ENCODE measurements around the gene LGI2. TPM values are rescaled to one million over a fixed set of nuclear protein-coding genes. Genes with fewer than 3 reads are reported as not detected.
"Not testable (repeated sequence)": the region's sequence is repeated elsewhere in the genome, so short reads cannot be mapped to it uniquely, and the experiment has no call there.

LGI2 gene, protein sequence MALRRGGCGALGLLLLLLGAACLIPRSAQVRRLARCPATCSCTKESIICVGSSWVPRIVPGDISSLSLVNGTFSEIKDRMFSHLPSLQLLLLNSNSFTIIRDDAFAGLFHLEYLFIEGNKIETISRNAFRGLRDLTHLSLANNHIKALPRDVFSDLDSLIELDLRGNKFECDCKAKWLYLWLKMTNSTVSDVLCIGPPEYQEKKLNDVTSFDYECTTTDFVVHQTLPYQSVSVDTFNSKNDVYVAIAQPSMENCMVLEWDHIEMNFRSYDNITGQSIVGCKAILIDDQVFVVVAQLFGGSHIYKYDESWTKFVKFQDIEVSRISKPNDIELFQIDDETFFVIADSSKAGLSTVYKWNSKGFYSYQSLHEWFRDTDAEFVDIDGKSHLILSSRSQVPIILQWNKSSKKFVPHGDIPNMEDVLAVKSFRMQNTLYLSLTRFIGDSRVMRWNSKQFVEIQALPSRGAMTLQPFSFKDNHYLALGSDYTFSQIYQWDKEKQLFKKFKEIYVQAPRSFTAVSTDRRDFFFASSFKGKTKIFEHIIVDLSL
- 26.7 TPM for polyA plus RNA-seq (ENCODE audit: insufficient read length)
- long read RNA-seq, donor 1, full-length matches to known transcripts, result 11 of 11 reads
- long read RNA-seq, donor 1, partial matches to known transcripts, result 0 of 11 reads
- long read RNA-seq, donor 1, other reads (novel, unspliced or antisense), result 0 of 11 reads
- long read RNA-seq, donor 2, full-length matches to known transcripts, result 14 of 14 reads
- long read RNA-seq, donor 2, partial matches to known transcripts, result 0 of 14 reads
- long read RNA-seq, donor 2, other reads (novel, unspliced or antisense), result 0 of 14 reads
- long read RNA-seq, donor 3, full-length matches to known transcripts, result 6 of 6 reads
- long read RNA-seq, donor 3, partial matches to known transcripts, result 0 of 6 reads
- long read RNA-seq, donor 3, other reads (novel, unspliced or antisense), result 0 of 6 reads
- long read RNA-seq, donor 4, result 0 reads
- long read RNA-seq, donor 5, full-length matches to known transcripts, result 15 of 15 reads
- long read RNA-seq, donor 5, partial matches to known transcripts, result 0 of 15 reads
- long read RNA-seq, donor 5, other reads (novel, unspliced or antisense), result 0 of 15 reads
- long read RNA-seq, donor 6, full-length matches to known transcripts, result 6 of 6 reads
- long read RNA-seq, donor 6, partial matches to known transcripts, result 0 of 6 reads
- long read RNA-seq, donor 6, other reads (novel, unspliced or antisense), result 0 of 6 reads
- long read RNA-seq, donor 7, full-length matches to known transcripts, result 15 of 15 reads
- long read RNA-seq, donor 7, partial matches to known transcripts, result 0 of 15 reads
- long read RNA-seq, donor 7, other reads (novel, unspliced or antisense), result 0 of 15 reads
- long read RNA-seq, donor 8, full-length matches to known transcripts, result 7 of 7 reads
- long read RNA-seq, donor 8, partial matches to known transcripts, result 0 of 7 reads
- long read RNA-seq, donor 8, other reads (novel, unspliced or antisense), result 0 of 7 reads

DNA sequence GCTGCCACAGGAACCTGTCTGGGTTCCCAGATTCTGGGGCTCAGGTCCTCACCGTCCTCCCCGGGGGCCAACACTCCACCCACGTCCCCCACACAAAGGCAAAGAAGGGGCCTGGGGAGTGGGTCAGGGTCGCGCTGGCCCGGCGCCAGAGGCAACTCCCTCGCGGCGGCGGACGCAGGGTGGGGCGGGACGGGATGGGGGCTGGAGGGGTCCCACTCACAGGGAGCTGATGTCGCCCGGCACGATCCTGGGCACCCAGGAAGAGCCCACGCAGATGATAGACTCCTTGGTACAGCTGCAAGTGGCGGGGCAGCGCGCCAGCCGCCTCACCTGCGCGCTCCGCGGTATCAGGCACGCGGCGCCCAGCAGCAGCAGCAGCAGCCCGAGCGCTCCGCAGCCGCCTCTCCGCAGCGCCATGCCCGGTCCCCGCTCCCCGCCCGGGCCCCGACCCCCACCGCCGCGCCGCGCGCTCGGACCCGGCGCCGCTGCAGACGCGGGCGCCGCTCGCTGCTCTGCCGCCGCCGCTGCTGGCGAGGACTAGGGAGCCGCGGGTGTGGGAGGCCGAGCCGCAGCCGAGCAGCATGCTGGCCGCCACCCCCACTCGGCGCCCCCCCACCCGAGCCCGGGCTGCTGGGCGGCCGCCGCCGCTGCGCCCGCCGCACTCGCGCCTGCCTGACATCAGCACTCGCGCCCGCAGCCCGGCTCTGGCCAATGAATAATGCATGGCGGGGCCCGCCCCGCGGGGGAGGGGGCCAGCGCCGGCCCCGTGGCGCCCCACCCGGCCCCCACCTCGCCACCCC lies at the start of gene LGI2:
LGI2 (minus strand) TSS at position 670 of the 800 bp plus-strand sequence; CDS start at position 417, 253 bp downstream.
- no peak for DNase-seq

DNA sequence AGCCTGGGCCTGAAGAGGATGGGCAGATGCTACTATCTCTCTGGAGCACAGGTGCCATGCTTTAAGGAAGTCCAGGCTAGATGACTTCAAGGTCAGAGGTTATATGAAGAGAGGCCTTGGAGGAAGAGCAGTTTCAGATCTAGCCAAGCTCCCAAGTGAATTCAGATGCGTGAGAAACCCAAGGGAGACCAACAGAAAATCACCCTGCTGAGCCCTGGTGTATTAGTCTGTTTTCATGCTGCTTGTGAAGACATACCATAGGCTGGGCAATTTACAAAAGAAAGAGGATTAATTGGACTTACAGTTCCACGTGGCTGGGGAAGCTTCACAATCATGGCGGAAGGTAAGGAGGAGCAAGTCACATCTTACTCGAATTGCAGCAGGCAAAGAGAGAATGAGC lies 47.8 kb upstream of the LGI2 start:
- no peak for DNase-seq

DNA sequence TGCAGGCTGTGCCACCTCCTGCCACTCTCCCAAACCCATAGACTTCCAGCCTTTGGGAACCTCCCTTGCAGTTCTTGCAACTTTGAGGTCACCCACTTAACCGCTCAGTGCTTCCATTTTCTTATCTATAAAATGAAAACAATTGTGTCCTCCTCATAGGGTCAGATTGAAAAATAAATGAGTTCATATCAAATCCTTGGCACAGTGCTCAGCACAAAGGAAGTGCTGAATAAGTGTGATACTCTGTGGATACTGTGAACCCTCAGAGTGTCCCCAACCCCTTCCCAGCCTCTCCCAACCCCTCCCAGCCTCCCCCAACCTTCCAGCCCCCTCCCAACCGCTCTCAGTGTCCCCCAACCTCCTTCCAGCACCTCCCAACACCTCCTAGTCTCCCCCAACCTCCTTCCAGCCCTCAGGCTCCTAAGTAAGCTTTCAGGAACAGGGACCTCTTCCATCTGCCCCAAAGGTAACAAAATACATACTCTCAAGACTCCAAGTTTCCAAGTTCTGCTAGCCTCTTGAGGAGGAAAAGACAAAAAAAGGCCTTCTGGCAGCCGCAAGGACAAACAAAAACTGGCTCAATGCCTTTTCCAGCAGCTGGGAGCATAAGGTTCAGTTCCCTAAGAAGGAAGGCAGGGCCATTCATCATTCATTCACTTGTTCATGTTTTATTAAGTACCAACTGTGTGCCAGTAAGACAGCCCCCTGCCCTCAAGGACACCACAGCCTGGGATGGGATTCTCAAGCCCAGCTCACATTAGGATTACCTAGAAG lies 46.1 kb upstream of the LGI2 start:
- no peak for DNase-seq

DNA sequence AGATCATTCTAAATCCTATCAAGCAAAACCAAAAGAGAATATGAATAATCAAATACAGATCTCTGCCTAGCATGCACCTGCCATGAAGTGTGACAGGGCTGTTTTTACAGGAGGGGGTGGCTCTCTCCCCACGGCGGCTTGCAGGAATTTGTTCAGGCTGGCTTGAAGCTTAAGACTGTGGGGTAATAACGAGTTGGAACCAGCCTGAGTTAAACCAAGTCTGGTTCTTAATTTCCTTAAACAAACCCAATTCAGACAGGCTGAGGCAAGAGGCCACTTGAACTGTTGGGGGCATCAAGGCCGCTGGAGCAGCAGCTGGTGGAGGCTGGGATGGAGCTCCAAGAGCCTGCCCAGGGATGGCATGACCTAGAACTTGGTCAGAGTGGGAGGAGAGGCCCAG lies 45.1 kb upstream of the LGI2 start:
- DNase-seq, result no peak

DNA sequence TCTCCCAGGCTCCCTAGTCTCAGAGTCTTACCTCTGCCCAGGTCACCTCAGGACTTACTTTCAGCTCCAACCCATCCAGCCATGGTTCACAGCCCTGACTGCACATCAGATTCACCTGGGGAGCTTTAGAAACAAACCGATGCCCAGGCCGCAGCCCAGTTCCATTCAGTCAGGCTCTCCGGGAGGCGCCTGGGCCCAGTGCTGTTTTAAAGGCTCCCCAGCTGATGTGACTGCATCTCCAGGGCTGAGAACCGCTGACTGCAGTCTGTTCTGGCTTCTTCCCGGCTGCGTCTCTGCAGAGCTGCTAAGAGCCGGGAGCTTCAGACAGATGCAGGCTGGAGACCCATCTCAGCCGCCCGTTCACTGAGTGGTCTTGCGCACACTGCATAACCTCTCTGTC lies 44.4 kb upstream of the LGI2 start:
- no peak for DNase-seq

DNA sequence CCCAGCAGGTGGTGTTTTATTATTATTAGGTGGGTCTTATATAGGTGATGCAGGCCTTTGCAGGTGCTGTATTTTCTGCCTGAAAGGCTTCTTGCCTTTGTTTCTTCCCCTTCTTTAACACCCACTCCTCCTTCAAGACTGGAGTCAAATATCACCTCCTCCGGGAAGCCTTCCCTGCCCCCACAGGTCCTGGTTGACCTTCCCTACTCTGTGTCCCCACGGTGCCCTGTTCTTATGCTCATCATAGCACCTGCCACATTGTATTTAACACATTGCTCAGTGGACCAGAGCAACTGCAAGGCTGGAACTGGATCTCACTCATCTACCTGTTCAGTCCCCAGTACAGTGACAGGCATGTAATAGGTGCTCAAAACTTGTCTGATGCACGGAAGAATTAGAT lies 39.8 kb upstream of the LGI2 start:
- no peak for DNase-seq

DNA sequence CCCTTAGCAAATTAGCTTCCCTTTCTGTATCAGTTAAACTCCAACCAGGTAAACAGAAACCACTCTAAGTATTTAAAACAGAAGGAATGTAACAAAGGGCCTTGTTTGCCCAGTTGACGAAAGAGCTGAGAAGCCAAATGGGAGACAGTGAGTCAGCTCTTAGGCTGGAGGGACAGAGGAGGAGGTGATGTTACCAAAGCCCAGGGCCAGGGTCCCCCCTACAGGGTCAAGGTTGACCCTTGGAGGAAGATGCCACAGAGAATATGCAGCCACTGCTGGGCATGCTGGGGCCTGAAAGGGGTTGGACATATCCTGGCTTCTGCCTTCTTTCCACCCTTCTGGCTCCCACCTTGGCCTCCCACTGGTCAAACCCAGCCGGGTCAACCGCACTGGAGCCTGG lies 38.3 kb upstream of the LGI2 start:
- DNase-seq, result no peak

DNA sequence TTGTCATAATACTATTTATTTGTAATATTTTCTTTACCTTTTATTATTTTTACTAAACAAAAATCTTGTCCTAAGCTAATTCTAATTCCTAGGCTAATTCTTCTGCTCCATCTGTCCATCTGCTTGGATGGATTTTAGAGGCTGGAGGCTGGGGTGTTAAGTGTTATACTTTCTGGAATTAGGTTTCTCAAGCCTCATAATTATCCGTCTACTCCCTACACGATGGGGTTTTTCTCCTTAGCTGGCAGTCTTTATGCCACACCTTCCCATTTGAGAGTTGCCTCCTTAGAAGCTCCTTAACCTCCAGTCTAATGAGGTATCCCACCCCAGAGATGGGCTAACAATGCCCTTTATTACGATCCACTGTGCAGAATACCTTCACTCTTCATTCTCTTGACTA lies 37.6 kb upstream of the LGI2 start:
- no peak for DNase-seq

DNA sequence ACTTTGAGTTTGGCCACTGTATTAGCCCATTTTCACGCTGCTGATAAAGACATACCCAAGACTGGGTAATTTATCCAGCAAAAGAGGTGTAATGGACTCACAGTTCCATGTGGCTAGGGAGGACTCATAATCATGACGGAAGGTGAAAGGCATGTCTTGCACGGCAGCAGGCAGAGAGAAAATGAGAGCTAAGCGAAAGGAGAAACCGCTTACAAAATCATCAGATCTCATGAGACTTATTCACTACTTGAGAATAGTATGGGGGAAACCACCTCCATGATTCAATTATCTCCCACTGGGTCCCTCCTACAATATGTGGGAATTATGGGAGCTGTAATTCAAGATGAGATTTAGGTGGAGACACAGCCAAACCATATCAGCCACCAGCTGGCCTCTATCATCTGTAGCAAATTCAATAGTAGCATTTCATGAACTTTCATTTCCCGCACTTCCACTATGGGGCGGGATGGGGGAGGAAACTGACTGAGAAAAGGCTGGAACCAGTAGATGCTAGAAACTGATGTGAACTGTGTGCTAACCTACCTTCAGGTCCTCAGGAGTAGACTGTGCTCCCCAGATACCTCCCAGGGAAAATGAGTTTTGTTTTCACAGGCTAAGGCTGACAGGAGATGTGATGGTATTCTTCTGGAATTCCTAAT lies 35.3 kb upstream of the LGI2 start:
- no peak for DNase-seq

DNA sequence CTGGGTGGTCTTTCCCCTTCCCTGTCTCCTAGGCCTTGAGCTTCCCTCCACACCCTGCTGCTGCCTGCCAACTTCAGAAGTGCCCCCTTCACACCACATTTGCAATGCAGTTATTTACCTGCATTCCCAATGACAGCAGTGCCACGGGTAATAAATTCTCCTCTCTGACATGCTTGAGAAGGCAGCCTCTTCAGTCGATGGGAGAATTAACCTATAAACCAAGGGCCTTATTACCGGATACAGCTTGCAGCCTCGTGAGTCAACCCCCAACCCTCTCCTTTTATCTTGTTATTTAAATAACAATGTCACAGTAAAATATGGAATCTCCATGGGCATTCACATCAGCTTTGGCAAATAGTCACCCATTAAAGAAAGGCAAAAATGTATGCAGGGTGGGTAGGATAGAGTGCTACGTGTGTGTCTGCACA lies 34.7 kb upstream of the LGI2 start:
- DNase-seq, result peak; percentile 79

DNA sequence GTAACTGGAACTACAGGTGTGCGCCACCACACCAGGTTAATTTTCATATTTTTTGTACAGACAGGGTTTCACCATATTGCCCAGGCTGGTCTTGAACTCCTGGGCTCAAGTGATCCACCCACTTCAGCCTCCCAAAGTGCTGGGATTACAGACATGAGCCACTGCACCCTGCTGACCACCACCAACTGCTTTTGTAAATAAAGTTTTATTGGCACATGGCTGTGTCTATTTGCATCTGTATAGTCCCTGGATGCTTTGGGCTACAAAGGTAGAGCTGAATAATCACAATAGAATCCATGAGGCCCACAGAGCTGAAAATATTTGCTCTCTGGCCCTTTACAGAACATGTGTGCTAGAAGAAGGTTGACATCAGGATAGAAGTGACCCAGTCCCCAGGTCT lies 33.7 kb upstream of the LGI2 start:
- DNase-seq, result not testable (repeated sequence)

DNA sequence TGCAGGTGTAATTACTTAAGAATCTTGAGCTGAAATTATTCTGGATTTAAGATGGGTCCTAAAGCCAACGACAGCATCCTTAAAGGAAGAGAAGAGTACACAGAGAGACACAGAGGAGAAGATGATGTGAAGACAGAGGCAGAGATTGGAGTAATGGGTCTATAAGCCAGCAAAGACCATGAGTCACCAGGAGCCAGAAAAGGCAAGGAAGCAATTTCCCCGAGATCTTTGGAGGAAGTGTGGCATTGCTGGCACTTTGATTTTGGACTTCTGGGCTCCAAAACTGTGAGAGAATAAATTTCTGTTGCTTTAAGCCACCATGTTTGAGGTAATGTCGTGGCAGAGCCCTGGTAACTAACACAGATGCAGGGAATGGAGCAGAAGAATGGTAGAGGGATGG lies 32.4 kb upstream of the LGI2 start:
- DNase-seq, result no peak

DNA sequence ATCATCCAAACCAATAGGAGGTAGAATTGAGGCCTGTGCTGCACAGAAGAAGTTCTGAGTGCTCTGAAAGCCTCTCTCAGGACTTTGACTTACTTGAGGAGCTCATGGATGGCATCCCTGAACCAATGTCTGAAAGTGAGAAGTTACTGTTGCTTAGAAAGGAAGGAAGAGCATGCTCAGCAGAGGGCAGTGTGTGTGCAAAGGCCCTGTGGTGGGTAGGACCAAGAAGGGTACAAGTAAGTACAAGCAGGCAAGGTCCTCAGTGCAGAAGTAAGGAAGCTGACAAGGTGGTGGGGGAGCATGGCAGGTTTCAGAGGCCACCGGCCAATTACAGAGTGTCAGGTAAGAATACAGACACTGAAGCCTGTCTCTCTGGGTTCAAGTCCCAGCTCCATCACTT lies 31.4 kb upstream of the LGI2 start:
- DNase-seq, result no peak

DNA sequence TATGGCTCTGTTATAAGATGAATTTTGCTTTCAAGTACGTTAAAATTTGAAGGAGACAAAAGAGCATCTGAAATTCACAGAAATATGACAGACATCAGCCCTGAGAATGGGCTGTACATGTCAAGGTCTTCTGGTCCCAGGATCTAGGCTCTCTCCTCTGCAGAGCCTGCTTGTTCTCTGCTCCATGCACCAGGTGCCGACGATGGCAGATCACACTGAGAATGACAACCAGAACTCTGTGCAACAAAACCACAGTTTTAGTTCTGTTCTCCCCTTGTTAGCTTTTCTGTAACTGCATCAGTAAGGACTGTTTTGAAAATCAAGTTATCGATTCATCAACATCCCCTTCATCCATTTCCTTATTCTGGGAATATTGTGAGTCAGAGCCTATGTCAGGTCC lies 30.9 kb upstream of the LGI2 start:
- no peak for DNase-seq

DNA sequence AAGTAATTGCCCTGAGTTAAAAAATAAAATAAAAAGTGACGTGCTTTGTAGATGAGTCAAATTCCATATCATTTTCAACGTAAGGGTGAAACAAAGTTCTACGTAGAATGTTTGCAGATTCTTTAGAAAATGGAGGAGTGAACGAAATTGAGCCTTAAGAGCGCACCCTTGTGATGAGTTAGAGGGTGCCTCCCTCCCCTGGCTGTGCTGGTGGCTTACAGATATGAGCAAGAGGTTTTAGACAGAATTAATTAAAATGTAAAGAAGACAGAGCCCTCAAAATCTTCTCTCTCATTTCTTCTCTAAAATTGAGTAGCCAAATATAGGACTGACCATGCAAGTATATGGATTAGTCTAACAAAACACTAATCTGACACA lies 30.2 kb upstream of the LGI2 start:
- no peak for DNase-seq

DNA sequence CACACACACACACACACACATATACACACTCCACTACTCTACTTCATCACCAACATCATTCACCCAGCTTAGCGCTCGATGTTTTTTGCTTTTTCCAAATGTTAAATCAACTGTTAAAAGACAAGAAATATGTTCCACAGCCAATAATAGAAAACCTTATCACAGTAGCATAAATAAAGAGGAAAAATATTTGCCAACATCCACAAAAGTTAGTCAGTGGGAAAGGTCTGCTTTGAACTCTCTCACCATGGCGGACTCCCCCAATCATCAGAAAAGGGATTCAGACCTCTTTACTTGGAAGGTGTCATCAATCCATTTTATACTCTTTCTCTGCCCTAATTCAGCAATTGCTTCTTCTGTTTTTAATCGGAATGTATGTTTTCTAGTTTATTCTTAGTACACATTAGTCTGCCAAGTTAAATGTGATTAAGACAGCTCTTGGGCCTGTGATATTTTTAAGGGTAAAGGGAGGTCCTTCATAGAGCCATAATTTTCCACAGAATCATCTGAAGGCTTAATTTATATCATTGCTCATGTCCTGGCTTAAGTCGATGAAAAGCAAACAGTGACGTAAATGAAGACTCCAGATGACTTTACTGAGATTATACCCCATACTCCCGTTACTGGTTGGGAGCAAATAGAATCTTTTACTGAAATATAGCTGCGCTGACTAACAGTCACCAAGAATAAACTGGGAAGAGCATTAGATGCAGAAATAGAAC lies 29.7 kb upstream of the LGI2 start:
- no peak for DNase-seq

DNA sequence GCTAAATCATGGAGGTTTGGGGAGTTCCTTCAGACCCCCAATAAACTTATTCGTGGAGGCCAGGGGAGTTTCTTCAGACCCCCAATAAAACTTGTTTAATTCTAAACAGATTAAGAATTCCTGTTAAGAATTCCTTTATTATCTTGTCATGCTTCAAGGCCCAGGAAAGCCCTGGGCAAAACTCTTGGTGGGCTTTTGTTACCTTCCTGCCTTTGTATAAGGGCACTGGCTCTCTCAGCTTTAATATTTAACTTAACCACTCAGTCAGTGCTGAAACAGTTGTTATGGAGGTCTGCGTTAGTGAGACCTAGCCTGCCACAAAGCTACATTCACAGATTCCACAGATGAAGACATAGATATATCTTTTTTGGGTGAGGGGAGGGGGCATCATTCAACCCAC lies 29.0 kb upstream of the LGI2 start:
- DNase-seq, result no peak

DNA sequence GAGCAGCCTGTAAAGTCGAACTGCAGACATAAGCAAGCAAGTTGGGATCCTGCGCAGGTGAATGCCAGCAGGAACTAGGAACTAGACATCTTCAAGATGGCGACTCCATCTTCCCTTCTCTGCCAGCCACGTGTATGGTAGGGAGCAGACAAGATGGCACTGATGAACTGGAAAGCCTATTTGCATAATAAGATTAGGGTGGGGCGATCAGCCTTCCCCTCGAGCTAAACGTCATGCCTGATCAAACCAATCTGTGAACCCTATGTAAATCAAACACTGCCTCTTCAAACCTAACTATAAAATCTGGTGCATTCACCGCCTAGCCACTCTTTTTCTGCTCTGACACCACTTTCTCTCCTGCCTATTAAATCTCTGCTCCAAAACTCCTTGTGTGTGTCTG lies 28.1 kb upstream of the LGI2 start:
- no peak for DNase-seq

DNA sequence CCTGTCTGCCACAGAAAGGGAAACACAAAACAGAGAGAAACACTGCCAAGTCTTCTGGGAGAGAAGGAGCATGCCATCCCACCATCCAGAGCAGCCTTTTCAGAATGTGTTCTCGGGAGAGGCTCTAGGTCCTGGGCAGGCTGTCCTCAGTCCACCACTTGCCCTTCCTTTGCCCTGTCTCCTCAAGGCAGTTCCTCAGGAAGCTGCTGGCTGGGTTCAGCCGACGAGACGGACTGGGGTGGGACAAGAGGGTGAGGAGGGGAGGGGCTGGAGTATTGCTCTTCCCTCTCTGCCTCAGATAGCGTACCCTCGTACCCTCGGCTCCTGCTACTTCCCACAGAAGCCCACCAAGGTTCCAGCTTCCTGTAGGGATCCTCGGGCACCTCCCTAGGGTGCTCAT lies 26.6 kb upstream of the LGI2 start:
- DNase-seq, result no peak
